Measurements from ENCODE around the gene SLC7A5.

Gene SLC7A5

GRCh38 chr16:87845213-87845612 is 24.1 kb downstream of the SLC7A5 start:
- no peak for TF ChIP-seq REST (IDR thresholded peaks at IDR 0.05; ENCODE audit: insufficient read depth in 1 of 2, low read depth in 2 of 2, low read length in 2 of 2)
- no peak for TF ChIP-seq TAF1 (IDR thresholded peaks at IDR 0.05; ENCODE audit: borderline replicate concordance, insufficient read depth, low read length)
- no peak for TF ChIP-seq POLR2AphosphoS5 (IDR thresholded peaks at IDR 0.05; ENCODE audit: low read depth, low read length)
- TF ChIP-seq FOXP2 (optimal IDR thresholded peaks at IDR 0.05; ENCODE audit: borderline replicate concordance, extremely low read depth, extremely low read length, insufficient read depth), result no peak
- TF ChIP-seq SIN3A (IDR thresholded peaks at IDR 0.05; ENCODE audit: borderline replicate concordance, insufficient read depth, low read length), result no peak

- TF ChIP-seq TAF1 (IDR thresholded peaks at IDR 0.05; ENCODE audit: borderline replicate concordance, insufficient read depth, low read length), result no peak
- TF ChIP-seq FOXP2 (optimal IDR thresholded peaks at IDR 0.05; ENCODE audit: borderline replicate concordance, extremely low read depth, extremely low read length, insufficient read depth), result no peak
- TF ChIP-seq POLR2AphosphoS5 (IDR thresholded peaks at IDR 0.05; ENCODE audit: low read depth, low read length), result no peak
- no peak for TF ChIP-seq REST (IDR thresholded peaks at IDR 0.05; ENCODE audit: insufficient read depth in 1 of 2, low read depth in 2 of 2, low read length in 2 of 2)
- TF ChIP-seq SIN3A (IDR thresholded peaks at IDR 0.05; ENCODE audit: borderline replicate concordance, insufficient read depth, low read length), result no peak
Observed at GRCh38 chr16:87844809-87845208, 24.5 kb downstream of the SLC7A5 start.

GRCh38 chr16:87844120-87844733 is 25.1 kb downstream of the SLC7A5 start:
- TF ChIP-seq REST (IDR thresholded peaks at IDR 0.05; ENCODE audit: insufficient read depth in 1 of 2, low read depth in 2 of 2, low read length in 2 of 2) (no peak), TAF1 (IDR thresholded peaks at IDR 0.05; ENCODE audit: borderline replicate concordance, insufficient read depth, low read length) (no peak), FOXP2 (optimal IDR thresholded peaks at IDR 0.05; ENCODE audit: borderline replicate concordance, extremely low read depth, extremely low read length, insufficient read depth) (no peak), POLR2AphosphoS5 (IDR thresholded peaks at IDR 0.05; ENCODE audit: low read depth, low read length) (no peak), SIN3A (IDR thresholded peaks at IDR 0.05; ENCODE audit: borderline replicate concordance, insufficient read depth, low read length) (no peak)

- TF ChIP-seq FOXP2 (optimal IDR thresholded peaks at IDR 0.05; ENCODE audit: borderline replicate concordance, extremely low read depth, extremely low read length, insufficient read depth) (no peak), TAF1 (IDR thresholded peaks at IDR 0.05; ENCODE audit: borderline replicate concordance, insufficient read depth, low read length) (no peak), SIN3A (IDR thresholded peaks at IDR 0.05; ENCODE audit: borderline replicate concordance, insufficient read depth, low read length) (no peak), REST (IDR thresholded peaks at IDR 0.05; ENCODE audit: insufficient read depth in 1 of 2, low read depth in 2 of 2, low read length in 2 of 2) (no peak), POLR2AphosphoS5 (IDR thresholded peaks at IDR 0.05; ENCODE audit: low read depth, low read length) (no peak)
Observed at GRCh38 chr16:87843678-87844105, 25.6 kb downstream of the SLC7A5 start.

Data from PFSK-1 (cell line).